T-helper 2 cell treated with Interferon-gamma antibody and Interleukin-4, amounts not matched to agents 100 ng/mL and 5 ng/mL, for 36 hours (primary cell): ENCODE data around the gene UPP2. TPM values are rescaled to one million over a fixed set of nuclear protein-coding genes. Genes with fewer than 3 reads are reported as not detected.

ENCODE experiments used
- total RNA-seq: library from RNA; stranded (reverse); gene quantifications from 2 replicates; pipeline ENCODE4 v1.2.3, GENCODE V29; 2022

Gene UPP2
- total RNA-seq, 1 donor from 2014 or later, result not detected

Other genes starting within 250 kb of the UPP2 start
- 22.7 and 29.5 TPM in 2 replicates for gene ACVR1, start 225.5 kb upstream of the UPP2 start, total RNA-seq